Neural progenitor cell (in vitro differentiated cells): ENCODE results near the gene UTP3. TPM values are rescaled to one million over a fixed set of nuclear protein-coding genes. Genes with fewer than 3 reads are reported as not detected.

Experiments used
- DNase-seq: peaks from one replicate; pipeline ENCODE4 v3.0.0-alpha.2; 2016; ENCODE audit warnings: low spot score
- H2AFZ ChIP-seq: fragments of 200-600 bp; sonication (generic); replicated peaks from 2 replicates; pipeline ENCODE4 v1.6.1; 2016; ENCODE audit warnings: antibody characterized with exemption
- H3F3A ChIP-seq: fragments of 200-600 bp; sonication (generic); 2 replicates; pipeline ENCODE4 v1.6.1; 2016; ENCODE audit warnings: antibody characterized with exemption, low read depth
- H3K27ac ChIP-seq: fragments of 200-600 bp; sonication (generic); 2 replicates; pipeline ENCODE4 v1.5.1; 2016; ENCODE audit warnings: mild to moderate bottlenecking
- H3K27me3 ChIP-seq: fragments of 200-600 bp; sonication (generic); 2 replicates; pipeline ENCODE4 v1.6.1; 2016; ENCODE audit warnings: mild to moderate bottlenecking, moderate library complexity
- H3K36me3 ChIP-seq: fragments of 200-600 bp; sonication (generic); 2 replicates; pipeline ENCODE4 v1.5.1; 2016
- H3K4me1 ChIP-seq: fragments of 200-600 bp; sonication (generic); 2 replicates; pipeline ENCODE4 v1.6.1; 2016; ENCODE audit warnings: mixed run types
- H3K4me2 ChIP-seq: fragments of 200-600 bp; sonication (generic); 2 replicates; pipeline ENCODE4 v1.6.1; 2016
- H3K4me3 ChIP-seq: fragments of 200-600 bp; sonication (generic); 2 replicates; pipeline ENCODE4 v1.5.1; 2016
- H3K79me2 ChIP-seq: fragments of 200-600 bp; sonication (generic); 2 replicates; pipeline ENCODE4 v1.6.1; 2016; ENCODE audit warnings: low read depth
- H3K9ac ChIP-seq: fragments of 200-600 bp; sonication (generic); 2 replicates; pipeline ENCODE4 v1.6.1; 2016
- H3K9me3 ChIP-seq: fragments of 200-600 bp; sonication (generic); 2 replicates; pipeline ENCODE4 v1.5.1; 2016; ENCODE audit warnings: low read depth
- H4K20me1 ChIP-seq: fragments of 200-600 bp; sonication (generic); 2 replicates; pipeline ENCODE4 v1.6.1; 2016; ENCODE audit warnings: low read depth
- H3K27ac Mint-ChIP-seq: 3 replicates; pipeline ENCODE4 v1.8.0; 2021; ENCODE audit warnings: mixed read lengths
- H3K27me3 Mint-ChIP-seq: 2 replicates; pipeline ENCODE4 v1.8.0; 2022; ENCODE audit warnings: low read depth, mild to moderate bottlenecking, inconsistent platforms, moderate library complexity, mixed read lengths; ENCODE audit not compliant: insufficient read depth
- H3K36me3 Mint-ChIP-seq: 3 replicates; pipeline ENCODE4 v1.8.0; 2021; ENCODE audit warnings: mixed read lengths
- H3K4me1 Mint-ChIP-seq: 3 replicates; pipeline ENCODE4 v1.8.0; 2021; ENCODE audit warnings: mixed read lengths
- H3K4me3 Mint-ChIP-seq: 3 replicates; pipeline ENCODE4 v1.8.0; 2021; ENCODE audit warnings: mild to moderate bottlenecking, moderate library complexity, mixed read lengths
- H3K9me3 Mint-ChIP-seq: 3 replicates; pipeline ENCODE4 v1.8.0; 2020; ENCODE audit warnings: mixed read lengths
- CTCF ChIP-seq: fragments of 200-600 bp; sonication (generic); IDR thresholded peaks from 2 replicates; pipeline ENCODE4 v1.5.1; 2017; ENCODE audit warnings: antibody characterized with exemption, mild to moderate bottlenecking
- EZH2 ChIP-seq: fragments of 200-600 bp; sonication (generic); IDR thresholded peaks from 2 replicates; pipeline ENCODE4 v1.6.1; 2017; ENCODE audit warnings: antibody characterized with exemption, mild to moderate bottlenecking, moderate library complexity
- EZH2phosphoT487 ChIP-seq: fragments of 200-600 bp; sonication (generic); IDR thresholded peaks from 2 replicates; pipeline ENCODE4 v1.6.1; 2017; ENCODE audit warnings: antibody characterized with exemption
- total RNA-seq: library from RNA; depleted of rRNA; stranded (reverse); fragments of >200 nt; gene quantifications from 2 replicates; pipeline ENCODE4 v1.2.3, GENCODE V29; 2015; ENCODE audit warnings: low replicate concordance

UTP3 gene
- total RNA-seq, 1 donor from 2014 or later: 19.8 TPM

GRCh38 chr4:70651864-70652506, 36.3 kb upstream of the UTP3 start:
- H3K27me3 Mint-ChIP-seq: no peaks in the 10 kb centered on the region
- Histone ChIP-seq H3K9ac (no peak overlapping the region), H3K4me1 (no peaks in the 10 kb centered on the region), H3K4me3 (no peak overlapping the region), H3K27me3 (no peaks in the 10 kb centered on the region), H3K79me2 (no peaks in the 10 kb centered on the region), H2AFZ (peak overlapping the region; percentile 91), H3K9me3 (no peaks in the 10 kb centered on the region), H3K27ac (no peak overlapping the region), H3F3A (no peaks in the 10 kb centered on the region), H3K4me2 (no peak overlapping the region), H3K36me3 (no peaks in the 10 kb centered on the region), H4K20me1 (no peaks in the 10 kb centered on the region)
- TF ChIP-seq CTCF: peak; percentile 64
- TF ChIP-seq EZH2phosphoT487: no peak
- no peak for TF ChIP-seq EZH2
- no peaks in the 10 kb centered on the region for H3K4me1 Mint-ChIP-seq
- H3K36me3 Mint-ChIP-seq: no peaks in the 10 kb centered on the region
- no peaks in the 10 kb centered on the region for H3K9me3 Mint-ChIP-seq
- H3K27ac Mint-ChIP-seq: no peak overlapping the region
- peak; percentile 30 for DNase-seq
- H3K4me3 Mint-ChIP-seq: no peak overlapping the region

- no peak overlapping the region for H3K4me3 Mint-ChIP-seq
- Histone ChIP-seq H3K4me1 (no peaks in the 10 kb centered on the region), H3K79me2 (no peaks in the 10 kb centered on the region), H3K9ac (no peak overlapping the region), H3K36me3 (no peaks in the 10 kb centered on the region), H4K20me1 (no peaks in the 10 kb centered on the region), H3F3A (no peaks in the 10 kb centered on the region), H2AFZ (no peak overlapping the region), H3K27me3 (no peaks in the 10 kb centered on the region), H3K4me2 (no peak overlapping the region), H3K27ac (no peak overlapping the region), H3K4me3 (no peak overlapping the region), H3K9me3 (no peaks in the 10 kb centered on the region)
- H3K9me3 Mint-ChIP-seq: no peaks in the 10 kb centered on the region
- no peaks in the 10 kb centered on the region for H3K27me3 Mint-ChIP-seq
- H3K36me3 Mint-ChIP-seq: no peaks in the 10 kb centered on the region
- TF ChIP-seq CTCF: no peak
- no peak for TF ChIP-seq EZH2phosphoT487
- TF ChIP-seq EZH2: no peak
- no peak for DNase-seq
- no peaks in the 10 kb centered on the region for H3K4me1 Mint-ChIP-seq
- no peak overlapping the region for H3K27ac Mint-ChIP-seq
Observed at GRCh38 chr4:70654605-70655011, 33.7 kb upstream of the UTP3 start.

- H3K4me1 Mint-ChIP-seq: no peaks in the 10 kb centered on the region
- TF ChIP-seq EZH2 (no peak), EZH2phosphoT487 (no peak), CTCF (no peak)
- Histone ChIP-seq H2AFZ (no peak overlapping the region), H4K20me1 (no peaks in the 10 kb centered on the region), H3K79me2 (no peaks in the 10 kb centered on the region), H3K4me1 (no peaks in the 10 kb centered on the region), H3K4me2 (no peak overlapping the region), H3K9ac (no peak overlapping the region), H3K36me3 (no peaks in the 10 kb centered on the region), H3K27me3 (no peaks in the 10 kb centered on the region), H3K27ac (no peak overlapping the region), H3K4me3 (no peak overlapping the region), H3F3A (no peaks in the 10 kb centered on the region), H3K9me3 (no peaks in the 10 kb centered on the region)
- no peak overlapping the region for H3K4me3 Mint-ChIP-seq
- H3K27me3 Mint-ChIP-seq: no peaks in the 10 kb centered on the region
- no peak for DNase-seq
- H3K9me3 Mint-ChIP-seq: no peaks in the 10 kb centered on the region
- no peaks in the 10 kb centered on the region for H3K36me3 Mint-ChIP-seq
- H3K27ac Mint-ChIP-seq: no peak overlapping the region
Observed at GRCh38 chr4:70657326-70657725, 31.0 kb upstream of the UTP3 start.
